SKM-1 (cell line): ENCODE results near the gene CACNA1B.

ENCODE experiments used
- DNase-seq: peaks from one replicate; lab custom pipeline; 2025; ENCODE audit not compliant: unreplicated experiment; lab: John Stamatoyannopoulos, UW

Gene CACNA1B

GRCh38 chr9:137918331-137919094, 40.9 kb downstream of the CACNA1B start:
- DNase-seq, result no peak

GRCh38 chr9:137919095-137919465, 41.5 kb downstream of the CACNA1B start:
- DNase-seq, result no peak

DNA sequence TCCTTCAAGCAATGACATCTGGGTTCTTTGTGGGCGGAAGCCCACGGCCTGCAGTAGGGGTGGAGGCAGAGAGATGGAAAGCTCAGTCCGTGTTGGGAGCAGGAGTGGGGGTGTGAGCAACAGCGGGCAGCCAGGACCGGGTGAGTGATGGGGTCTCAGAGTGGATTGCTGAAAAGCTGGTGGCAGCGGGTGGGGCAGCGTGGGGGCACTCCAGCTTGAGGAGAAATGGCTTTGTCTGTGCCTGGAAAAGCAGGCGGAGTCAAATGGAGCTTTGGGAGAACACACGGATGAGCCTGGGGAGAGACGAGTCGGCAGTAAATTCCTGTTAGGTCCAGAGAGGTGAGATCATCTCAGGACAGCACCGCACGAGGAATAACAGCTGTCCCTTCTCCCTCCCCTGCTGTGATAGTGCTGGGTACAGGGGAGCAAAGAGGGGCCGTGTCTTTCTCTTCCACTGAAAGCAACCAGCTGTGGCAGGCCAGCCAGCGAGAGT, 42.1 kb downstream of the CACNA1B start:
- no peak for DNase-seq

DNA sequence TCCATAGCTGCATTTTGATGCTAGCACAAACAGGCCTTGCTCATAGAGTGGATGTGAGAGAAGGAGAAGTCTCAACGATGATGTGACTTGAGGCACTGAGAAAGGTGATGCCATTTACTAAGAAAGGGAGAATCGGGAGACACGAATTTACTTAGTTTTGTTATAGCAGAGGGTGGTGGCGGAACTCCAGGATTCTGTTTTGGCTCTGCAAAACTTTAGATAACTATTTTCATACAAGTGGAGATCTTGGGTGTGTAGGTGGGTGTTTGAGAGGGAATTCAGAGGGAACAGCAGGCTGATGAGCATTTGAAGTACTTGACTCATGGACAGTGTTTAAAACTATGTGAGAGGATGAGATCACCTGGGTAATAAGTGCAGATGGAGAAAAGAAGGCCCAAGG, 43.2 kb downstream of the CACNA1B start:
- no peak for DNase-seq

GRCh38 chr9:137924169-137924568, 46.6 kb downstream of the CACNA1B start:
- no peak for DNase-seq

GRCh38 chr9:137924761-137925369, 47.3 kb downstream of the CACNA1B start:
- no peak for DNase-seq

DNA sequence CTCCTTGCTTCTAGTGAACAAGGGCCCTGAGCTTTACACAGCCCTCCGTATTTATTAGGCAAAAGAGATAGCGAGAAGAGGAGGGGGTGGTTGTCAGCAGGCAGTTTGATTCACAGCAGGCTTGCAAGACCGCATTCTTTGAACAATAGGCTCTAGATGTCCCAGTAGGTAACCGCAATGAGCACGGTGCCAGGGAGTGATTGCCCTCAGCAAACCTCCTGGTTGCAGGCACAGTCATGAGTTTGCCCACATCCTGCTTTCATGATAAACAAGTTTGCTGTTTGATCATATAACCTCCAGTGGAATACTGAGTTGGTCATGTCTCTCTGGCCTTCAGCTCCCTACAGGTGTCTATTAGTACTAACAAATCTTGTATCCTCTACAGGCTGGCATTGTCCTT, 66.1 kb downstream of the CACNA1B start:
- no peak for DNase-seq

DNA sequence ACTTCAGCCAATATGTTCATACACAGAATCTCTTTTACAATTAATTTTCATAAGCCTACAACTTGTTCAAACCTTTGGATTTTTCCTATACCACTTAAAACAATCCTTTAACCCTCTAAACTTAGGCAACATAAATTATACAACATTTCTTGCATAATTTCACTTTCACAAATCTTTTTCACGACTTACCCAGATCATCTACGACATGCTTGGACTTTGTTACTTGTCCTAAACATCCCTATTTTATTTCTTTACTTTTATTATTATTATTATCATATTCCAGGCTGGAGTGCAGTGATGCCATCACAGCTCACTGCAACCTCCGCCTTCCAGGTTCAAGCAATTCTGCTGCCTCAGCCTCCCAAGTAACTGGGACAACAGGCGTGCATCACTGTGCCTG, 68.0 kb downstream of the CACNA1B start:
- no peak for DNase-seq

GRCh38 chr9:137946993-137947392, 69.4 kb downstream of the CACNA1B start:
- no peak for DNase-seq

DNA sequence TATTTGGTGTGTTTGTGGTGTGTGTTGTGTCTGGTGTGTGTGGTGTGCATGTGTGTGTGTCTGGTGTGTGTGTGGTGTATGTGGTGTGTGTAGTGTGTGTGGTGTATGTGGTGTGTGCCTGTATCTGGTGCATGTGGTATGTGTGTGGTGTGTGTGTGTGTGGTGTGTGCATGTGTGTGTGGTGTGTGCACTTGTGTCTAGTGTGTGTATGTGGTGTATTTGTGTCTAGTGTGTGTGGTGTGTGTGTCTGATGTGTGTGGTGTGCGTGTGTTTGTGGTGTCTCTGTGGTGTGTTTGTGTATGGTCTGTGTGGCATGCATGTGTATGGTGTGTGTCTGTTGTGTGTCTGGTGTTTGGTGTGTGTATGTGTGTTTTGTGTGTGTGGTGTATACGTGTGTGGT, 71.1 kb downstream of the CACNA1B start:
- DNase-seq, result no peak

GRCh38 chr9:137949260-137949659, 71.7 kb downstream of the CACNA1B start:
- no peak for DNase-seq

- no peak for DNase-seq
These were observed 73.5 kb downstream of the CACNA1B start for GRCh38 chr9:137951107-137951506.

DNA sequence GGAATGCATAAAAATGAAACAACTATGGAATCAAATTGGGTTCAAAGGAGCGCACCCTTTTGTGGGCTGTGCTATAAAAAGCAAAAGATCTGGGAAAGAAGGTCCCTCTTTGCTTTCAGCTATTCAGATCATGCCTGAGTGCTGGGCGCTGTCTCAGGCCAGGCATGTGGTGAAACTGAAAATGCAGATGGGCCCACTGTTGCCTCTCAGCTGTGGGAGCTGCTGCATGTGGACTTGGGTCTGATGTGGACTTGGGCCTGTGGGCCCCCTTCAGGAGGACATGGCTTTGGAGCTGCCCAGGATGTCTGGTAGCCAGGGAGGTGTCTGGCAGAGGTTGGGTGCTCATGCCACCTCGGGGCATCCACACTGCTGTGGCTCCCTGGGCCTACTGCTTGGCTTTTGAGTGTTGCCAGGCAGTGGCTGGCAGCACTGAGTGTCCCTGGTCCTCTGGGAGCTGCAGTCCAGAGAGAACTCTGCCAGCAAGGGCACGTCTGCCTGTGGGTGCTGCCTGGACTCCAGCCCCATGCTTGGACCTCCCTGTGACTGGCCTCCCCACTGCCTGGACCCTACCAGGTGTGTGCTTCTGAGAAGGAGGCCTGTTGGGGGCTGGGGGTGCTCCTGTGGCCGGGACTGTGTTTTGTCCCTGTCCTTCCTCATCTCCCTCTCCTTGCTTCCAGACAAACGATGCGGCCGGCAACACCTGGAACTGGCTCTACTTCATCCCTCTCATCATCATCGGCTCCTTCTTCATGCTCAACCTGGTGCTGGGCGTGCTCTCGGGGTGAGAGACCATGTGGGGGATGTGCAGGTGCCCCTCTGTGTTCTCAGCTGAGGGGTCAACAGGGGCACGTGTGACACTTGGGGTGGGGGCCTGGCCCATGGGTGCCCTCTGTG, 74.3 kb downstream of the CACNA1B start:
- DNase-seq, result no peak

DNA sequence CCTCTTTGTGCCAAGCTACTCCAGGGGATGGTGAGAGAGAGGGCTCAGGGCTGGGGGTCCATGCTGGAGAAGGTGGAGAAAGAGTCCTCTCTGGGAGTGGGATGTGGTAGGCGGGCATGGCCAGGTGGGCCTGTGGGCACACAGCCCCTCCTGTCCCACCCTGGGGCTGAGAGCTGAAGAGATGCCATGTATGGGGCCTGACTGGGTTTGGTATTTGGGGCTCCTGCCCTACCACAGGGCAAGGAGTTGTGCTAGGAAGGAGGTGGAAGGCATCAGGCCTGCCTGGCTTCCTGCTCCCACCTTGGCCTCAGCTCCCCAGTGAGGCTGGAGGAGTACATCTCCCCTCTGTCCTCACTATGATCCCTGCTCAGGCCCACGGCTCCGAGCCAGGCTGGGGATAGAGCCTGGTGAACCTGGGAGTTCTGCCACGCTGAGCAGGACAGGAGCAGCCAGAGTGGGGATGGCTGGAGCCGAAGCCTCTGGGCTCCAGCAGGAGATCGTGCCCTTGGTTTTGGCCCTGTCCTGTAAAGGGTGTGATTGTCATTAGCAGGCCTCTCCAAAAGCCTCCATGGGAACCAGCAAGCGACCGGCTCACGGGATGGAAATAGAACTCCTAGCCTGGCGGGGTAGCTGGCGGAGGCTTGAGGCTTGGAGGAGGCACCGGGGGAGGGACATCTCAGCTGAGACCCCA, 75.5 kb downstream of the CACNA1B start:
- no peak for DNase-seq

DNA sequence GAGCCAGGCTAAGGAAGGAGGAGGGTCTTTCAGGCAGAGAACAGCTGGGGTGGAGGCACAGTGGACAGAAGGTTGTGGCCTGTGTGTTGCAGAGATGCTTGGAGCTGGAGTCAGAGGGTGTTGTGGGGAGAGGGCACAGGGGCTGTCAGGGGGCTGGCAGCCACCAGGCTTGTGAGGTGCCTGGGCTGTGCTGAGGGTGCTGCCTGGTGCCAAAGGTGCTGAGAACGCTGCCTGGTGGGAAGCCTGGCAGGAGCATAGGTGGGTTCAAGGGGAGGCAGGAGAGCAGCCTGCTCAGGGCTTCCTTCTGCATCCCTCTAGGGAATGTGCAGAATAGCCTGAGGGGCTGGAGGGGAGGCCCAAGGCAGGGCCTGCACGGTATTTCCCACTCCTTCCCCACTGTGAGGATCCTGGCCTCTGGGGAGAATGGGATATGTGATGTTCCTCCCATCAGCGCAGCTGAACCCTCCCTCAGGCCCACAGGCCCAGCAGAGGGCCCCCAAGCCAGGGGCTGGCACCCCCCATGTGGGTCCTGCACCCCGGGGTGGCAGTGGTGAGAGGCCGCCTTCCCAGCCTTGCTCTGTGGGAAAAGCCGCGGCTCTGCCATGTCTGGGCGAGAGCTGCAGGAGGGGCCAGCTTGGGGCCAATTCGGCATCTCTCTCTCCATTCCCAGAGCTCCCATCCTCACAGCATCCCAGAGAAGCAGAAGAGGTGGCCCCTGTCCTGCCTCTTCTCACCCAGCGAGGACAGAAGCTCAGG, 76.3 kb downstream of the CACNA1B start:
- DNase-seq, result no peak

DNA sequence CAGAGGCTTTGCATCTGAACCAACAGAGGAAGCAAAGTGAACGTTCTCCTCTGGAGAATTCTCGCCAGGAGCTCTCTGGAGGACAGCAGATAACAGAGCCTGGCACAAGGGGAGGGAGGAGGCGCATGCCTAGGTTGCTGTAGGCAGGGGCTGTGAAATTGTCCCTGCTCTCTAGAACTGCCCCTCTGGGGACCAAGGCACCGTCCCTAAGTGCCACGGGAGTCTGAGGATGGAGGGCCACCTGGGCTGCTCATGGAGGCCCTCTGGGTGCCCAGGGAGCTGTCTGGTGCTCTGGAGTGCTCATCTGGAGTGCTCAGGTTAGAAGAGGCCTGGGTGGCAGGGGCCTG, 77.6 kb downstream of the CACNA1B start:
- no peak for DNase-seq

DNA sequence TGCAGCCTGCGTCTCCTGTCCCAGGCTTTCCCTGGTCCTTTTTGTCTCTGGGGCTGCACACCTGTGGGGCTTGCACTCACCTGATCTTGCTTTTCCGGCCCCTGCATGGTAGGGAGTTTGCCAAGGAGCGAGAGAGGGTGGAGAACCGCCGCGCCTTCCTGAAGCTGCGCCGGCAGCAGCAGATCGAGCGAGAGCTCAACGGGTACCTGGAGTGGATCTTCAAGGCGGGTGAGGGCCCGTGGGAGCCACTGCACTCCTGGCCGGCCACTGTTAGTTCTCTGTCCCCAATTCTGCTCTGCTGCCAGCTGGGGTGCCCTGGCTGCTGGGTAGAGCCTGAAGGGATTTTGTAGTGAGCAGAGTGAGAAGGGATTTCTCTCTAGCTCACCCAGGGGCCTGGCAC, 78.0 kb downstream of the CACNA1B start:
- DNase-seq, result no peak

- no peak for DNase-seq
These were observed 78.5 kb downstream of the CACNA1B start for GRCh38 chr9:137956039-137956438.

GRCh38 chr9:137956688-137957385, 79.3 kb downstream of the CACNA1B start:
- no peak for DNase-seq
